ENCODE data around the gene JPH4. TPM values are rescaled to one million over a fixed set of nuclear protein-coding genes. Genes with fewer than 3 reads are reported as not detected.

Gene JPH4
- polyA plus RNA-seq, 1 donor (not counting 4 experiments of a cell fraction or from before 2014, with no cell fraction given): 0.01 TPM

DNA sequence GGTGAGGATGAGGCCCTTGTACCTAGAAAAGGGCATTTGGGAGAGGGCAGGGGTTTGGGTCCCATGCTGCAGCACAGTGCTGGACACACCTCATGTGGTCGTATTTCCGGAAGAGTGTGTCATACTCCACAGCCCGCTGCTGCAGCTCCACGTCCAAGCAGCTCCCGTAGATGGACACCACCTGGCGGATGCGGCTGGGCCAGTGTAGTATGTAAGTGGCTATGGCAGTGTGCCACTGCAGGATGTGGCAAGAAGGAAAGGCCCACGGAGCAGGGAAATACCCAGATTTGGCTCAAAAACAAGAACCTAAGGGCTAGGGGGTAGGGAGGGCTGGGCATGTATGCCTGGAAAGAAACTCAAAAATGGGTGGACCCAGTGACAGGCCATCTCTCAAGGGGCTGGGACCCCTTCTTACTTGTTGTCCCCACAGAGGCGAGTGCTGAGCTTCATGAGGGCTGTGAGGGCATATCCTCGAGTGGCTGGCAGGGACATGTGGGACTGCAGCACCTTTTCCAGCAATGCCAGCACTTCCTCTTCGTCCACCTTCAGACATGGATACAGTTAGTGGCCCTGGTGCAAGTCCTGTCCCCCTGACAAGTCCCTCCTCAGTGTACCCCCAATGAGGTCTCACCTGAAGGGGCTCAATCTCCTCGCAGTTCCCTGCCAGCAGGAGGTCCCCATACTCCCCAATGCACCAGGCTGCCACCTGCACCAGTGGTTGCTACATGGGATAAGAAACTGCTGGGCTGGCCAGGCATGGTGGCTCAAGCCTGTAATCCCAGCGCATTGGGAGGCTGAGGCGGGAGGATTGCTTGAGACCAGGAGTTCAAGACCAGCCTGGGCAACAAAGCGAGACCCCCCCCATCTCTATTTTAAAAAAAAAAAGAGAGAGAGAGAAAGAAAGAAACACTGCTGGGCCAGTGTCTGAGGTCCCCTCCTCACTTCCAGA, 16.4 kb downstream of the JPH4 start:
- H3K4me3 ChIP-seq (ENCODE audit: control insufficient read depth in 2 of 3, extremely low read depth in 1 of 3, insufficient read depth in 2 of 3, low read depth in 1 of 3, low read length in 3 of 3): no peak overlapping the region
- peaks cover 50 to 60% of the 10 kb centered on the region in 2 experiments for H3K36me3 ChIP-seq (ENCODE audit: control insufficient read depth in 2 of 2, extremely low read depth in 1 of 2, insufficient read depth in 2 of 2, low read length in 2 of 2)
- H3K27ac ChIP-seq (ENCODE audit: control insufficient read depth, insufficient read depth, low read length): no peak overlapping the region
- H3K9me3 ChIP-seq (ENCODE audit: control insufficient read depth, low read depth, low read length): no peaks in the 10 kb centered on the region
- DNase-seq (ENCODE audit: low read depth, low spot score) (no peak), FAIRE-seq (no peak)
- no peak overlapping the region for H3K4me2 ChIP-seq (ENCODE audit: control insufficient read depth, extremely low read depth, insufficient read depth, low read depth, low read length)
- peaks cover 13% of the 10 kb centered on the region for H3K4me1 ChIP-seq (ENCODE audit: control insufficient read depth, extremely low read depth, insufficient read depth, low read length)
- peaks cover 9% of the 10 kb centered on the region for H4K20me1 ChIP-seq (ENCODE audit: control insufficient read depth, extremely low read depth, insufficient read depth, low read length)
- dilution Hi-C loops (cut with MboI; ENCODE audit: extremely low pct_ligation_motif_present, low sequenced_read_pairs): no loop called here
- peaks cover 20% of the 10 kb centered on the region for H3K79me2 ChIP-seq (ENCODE audit: control insufficient read depth, insufficient read depth, low read length)
- H2AFZ ChIP-seq (ENCODE audit: control insufficient read depth, low read length): no peak overlapping the region
- no peak for TF ChIP-seq CTCF (optimal IDR thresholded peaks at IDR 0.05 in 1 of 3, IDR thresholded peaks at IDR 0.05 in 1 of 3, conservative IDR thresholded peaks at IDR 0.05 in 1 of 3; ENCODE audit: extremely low read depth in 1 of 3, insufficient read depth in 2 of 3, low read length in 3 of 3)
- no peak for TF ChIP-seq EZH2 (IDR thresholded peaks at IDR 0.05; ENCODE audit: low read length)
- no peak overlapping the region for H3K9ac ChIP-seq (ENCODE audit: control insufficient read depth, extremely low read depth, insufficient read depth, low read length)
- H3K27me3 ChIP-seq (ENCODE audit: control insufficient read depth, extremely low read depth, insufficient read depth, low read length): no peaks in the 10 kb centered on the region
- no peaks in the 10 kb centered on the region for H3K9me1 ChIP-seq (ENCODE audit: control insufficient read depth, extremely low read depth, insufficient read depth, low read length)

DNA sequence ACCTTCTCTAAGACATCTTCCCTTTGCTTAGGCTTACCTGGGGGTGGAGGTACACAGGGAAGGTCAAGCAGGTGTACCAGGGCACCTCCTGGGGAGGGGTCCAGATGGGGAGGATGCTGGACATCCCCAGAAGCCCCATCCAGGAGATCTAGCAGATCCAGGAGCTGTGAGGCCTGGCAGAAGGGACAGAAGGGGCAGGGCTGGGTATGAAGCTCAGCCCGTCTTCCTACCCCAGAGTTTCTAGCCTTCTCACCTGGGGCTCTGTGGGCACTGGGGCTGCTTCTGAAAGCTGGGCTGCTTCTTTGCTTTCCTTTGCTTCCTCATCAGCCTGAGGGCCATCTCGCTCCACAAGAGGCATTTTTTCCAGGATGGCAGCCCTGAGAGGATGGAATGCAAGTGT, 17.3 kb downstream of the JPH4 start:
- H2AFZ ChIP-seq (ENCODE audit: control insufficient read depth, low read length): no peak overlapping the region
- no peaks in the 10 kb centered on the region for H3K27me3 ChIP-seq (ENCODE audit: control insufficient read depth, extremely low read depth, insufficient read depth, low read length)
- H3K9ac ChIP-seq (ENCODE audit: control insufficient read depth, extremely low read depth, insufficient read depth, low read length): no peak overlapping the region
- DNase-seq (ENCODE audit: low read depth, low spot score): no peak
- H3K9me1 ChIP-seq (ENCODE audit: control insufficient read depth, extremely low read depth, insufficient read depth, low read length): no peaks in the 10 kb centered on the region
- no peaks in the 10 kb centered on the region for H3K9me3 ChIP-seq (ENCODE audit: control insufficient read depth, low read depth, low read length)
- TF ChIP-seq CTCF (optimal IDR thresholded peaks at IDR 0.05 in 1 of 3, IDR thresholded peaks at IDR 0.05 in 1 of 3, conservative IDR thresholded peaks at IDR 0.05 in 1 of 3; ENCODE audit: extremely low read depth in 1 of 3, insufficient read depth in 2 of 3, low read length in 3 of 3) (no peak), EZH2 (IDR thresholded peaks at IDR 0.05; ENCODE audit: low read length) (no peak)
- no peak overlapping the region for H3K27ac ChIP-seq (ENCODE audit: control insufficient read depth, insufficient read depth, low read length)
- H3K36me3 ChIP-seq (ENCODE audit: control insufficient read depth in 2 of 2, extremely low read depth in 1 of 2, insufficient read depth in 2 of 2, low read length in 2 of 2): peaks cover 47 to 60% of the 10 kb centered on the region in 2 experiments
- no peak overlapping the region for H3K4me3 ChIP-seq (ENCODE audit: control insufficient read depth in 2 of 3, extremely low read depth in 1 of 3, insufficient read depth in 2 of 3, low read depth in 1 of 3, low read length in 3 of 3)
- peaks cover 20% of the 10 kb centered on the region for H3K79me2 ChIP-seq (ENCODE audit: control insufficient read depth, insufficient read depth, low read length)
- no peak for FAIRE-seq
- H3K4me1 ChIP-seq (ENCODE audit: control insufficient read depth, extremely low read depth, insufficient read depth, low read length): peaks cover 12% of the 10 kb centered on the region
- H3K4me2 ChIP-seq (ENCODE audit: control insufficient read depth, extremely low read depth, insufficient read depth, low read depth, low read length): no peak overlapping the region
- dilution Hi-C loops (cut with MboI; ENCODE audit: extremely low pct_ligation_motif_present, low sequenced_read_pairs): no loop called here
- H4K20me1 ChIP-seq (ENCODE audit: control insufficient read depth, extremely low read depth, insufficient read depth, low read length): peaks cover 9% of the 10 kb centered on the region

Data from keratinocyte (primary cell).